ENCODE results near the gene CCNJL.
A peak's percentile ranks its signal among the peaks of the same experiment; 100 is the strongest.

The CCNJL gene

DNA sequence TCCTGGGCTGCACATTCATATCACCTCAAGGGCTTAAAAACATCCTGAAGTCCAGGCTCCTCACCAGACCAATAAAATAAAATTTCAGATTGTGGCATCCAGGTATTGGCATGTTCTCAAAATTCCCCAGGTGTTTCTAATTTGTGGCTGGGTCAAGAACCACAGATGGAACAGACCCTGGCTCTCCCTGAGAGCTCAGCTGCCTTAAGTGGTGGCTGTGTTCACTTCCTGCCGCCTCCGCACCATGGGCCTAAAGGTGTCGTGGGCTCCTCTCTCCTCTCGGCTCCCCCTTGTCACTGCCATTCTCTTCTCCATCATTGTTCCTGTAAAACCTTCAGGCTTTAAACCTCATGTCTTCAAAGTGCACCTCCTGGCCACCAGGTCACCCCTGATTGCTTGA is 17.8 kb upstream of the CCNJL start:
- peaks cover under 1 to 4% of the 10 kb centered on the region in 2 experiments for H3K4me1 ChIP-seq (ENCODE audit: control insufficient read depth in 1 of 2, insufficient read depth in 1 of 2, low read depth in 1 of 2, low read length in 1 of 2)
- peaks cover 16% of the 10 kb centered on the region for H3K27me3 ChIP-seq
- TF ChIP-seq, protein P1, sequence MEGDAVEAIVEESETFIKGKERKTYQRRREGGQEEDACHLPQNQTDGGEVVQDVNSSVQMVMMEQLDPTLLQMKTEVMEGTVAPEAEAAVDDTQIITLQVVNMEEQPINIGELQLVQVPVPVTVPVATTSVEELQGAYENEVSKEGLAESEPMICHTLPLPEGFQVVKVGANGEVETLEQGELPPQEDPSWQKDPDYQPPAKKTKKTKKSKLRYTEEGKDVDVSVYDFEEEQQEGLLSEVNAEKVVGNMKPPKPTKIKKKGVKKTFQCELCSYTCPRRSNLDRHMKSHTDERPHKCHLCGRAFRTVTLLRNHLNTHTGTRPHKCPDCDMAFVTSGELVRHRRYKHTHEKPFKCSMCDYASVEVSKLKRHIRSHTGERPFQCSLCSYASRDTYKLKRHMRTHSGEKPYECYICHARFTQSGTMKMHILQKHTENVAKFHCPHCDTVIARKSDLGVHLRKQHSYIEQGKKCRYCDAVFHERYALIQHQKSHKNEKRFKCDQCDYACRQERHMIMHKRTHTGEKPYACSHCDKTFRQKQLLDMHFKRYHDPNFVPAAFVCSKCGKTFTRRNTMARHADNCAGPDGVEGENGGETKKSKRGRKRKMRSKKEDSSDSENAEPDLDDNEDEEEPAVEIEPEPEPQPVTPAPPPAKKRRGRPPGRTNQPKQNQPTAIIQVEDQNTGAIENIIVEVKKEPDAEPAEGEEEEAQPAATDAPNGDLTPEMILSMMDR (IDR thresholded peaks at IDR 0.05), result no peak
- no peaks in the 10 kb centered on the region for H3K9me3 ChIP-seq
- no peaks in the 10 kb centered on the region for H3K36me3 ChIP-seq
- no peak overlapping the region for H3K4me3 ChIP-seq (ENCODE audit: low read depth in 1 of 2, low read length in 1 of 2)
- no peak overlapping the region for H3K27ac ChIP-seq

DNA sequence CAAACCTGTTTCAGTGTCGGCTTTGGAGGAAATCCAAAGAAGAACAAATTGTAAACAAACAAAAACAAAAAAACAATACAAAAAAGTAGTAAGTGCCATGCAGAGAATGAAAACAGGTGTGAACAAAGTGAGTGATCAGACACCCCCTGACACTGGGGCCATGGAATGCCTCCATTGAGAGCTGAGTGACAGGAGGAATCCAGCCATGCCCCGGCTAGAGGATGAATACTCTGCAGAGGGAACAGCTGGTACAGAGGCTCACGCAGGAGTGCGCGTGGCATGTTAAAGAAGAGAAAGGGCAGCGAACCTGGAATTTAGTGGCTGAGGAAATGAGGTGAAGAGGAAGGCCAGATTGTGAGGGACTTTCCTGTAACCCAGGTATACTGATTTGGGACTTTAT is 15.5 kb upstream of the CCNJL start:
- peaks cover 7 to 8% of the 10 kb centered on the region in 2 experiments for H3K4me1 ChIP-seq (ENCODE audit: control insufficient read depth in 1 of 2, insufficient read depth in 1 of 2, low read depth in 1 of 2, low read length in 1 of 2)
- no peak overlapping the region for H3K4me3 ChIP-seq (ENCODE audit: low read depth in 1 of 2, low read length in 1 of 2)
- TF ChIP-seq, protein P1 (IDR thresholded peaks at IDR 0.05), result no peak

DNA sequence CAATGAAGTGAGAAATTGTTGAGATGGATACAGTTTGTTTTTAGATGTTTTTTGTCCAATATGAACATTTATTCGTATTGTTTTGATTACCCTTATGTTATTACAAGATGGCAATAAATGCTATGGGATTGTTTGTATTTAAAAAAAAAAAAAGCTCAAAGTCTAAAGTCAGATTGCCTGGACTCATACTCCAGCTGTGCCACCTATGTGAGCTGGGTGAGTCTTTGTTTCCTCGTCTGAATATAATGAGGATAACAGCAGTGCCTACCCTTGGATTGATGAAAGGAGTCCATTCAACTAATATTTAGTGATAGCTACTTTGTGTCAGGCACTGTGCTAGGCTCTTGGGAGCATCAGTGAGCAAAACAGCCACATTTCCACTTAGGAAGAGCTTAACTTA is 14.6 kb upstream of the CCNJL start:
- Histone ChIP-seq H3K4me3 (ENCODE audit: low read depth in 1 of 2, low read length in 1 of 2) (no peak overlapping the region), H3K4me1 (ENCODE audit: control insufficient read depth in 1 of 2, insufficient read depth in 1 of 2, low read depth in 1 of 2, low read length in 1 of 2) (peaks cover 7 to 8% of the 10 kb centered on the region in 2 experiments), H3K27me3 (peaks cover 5% of the 10 kb centered on the region), H3K27ac (no peak overlapping the region), H3K36me3 (no peaks in the 10 kb centered on the region), H3K9me3 (no peaks in the 10 kb centered on the region)
- TF ChIP-seq, protein P1 (IDR thresholded peaks at IDR 0.05), result no peak

More for the DNA sequence above, 15.5 kb upstream of the CCNJL start:
- Histone ChIP-seq H3K36me3 (no peaks in the 10 kb centered on the region), H3K27ac (no peak overlapping the region), H3K27me3 (peaks cover 5% of the 10 kb centered on the region), H3K9me3 (no peaks in the 10 kb centered on the region)

DNA sequence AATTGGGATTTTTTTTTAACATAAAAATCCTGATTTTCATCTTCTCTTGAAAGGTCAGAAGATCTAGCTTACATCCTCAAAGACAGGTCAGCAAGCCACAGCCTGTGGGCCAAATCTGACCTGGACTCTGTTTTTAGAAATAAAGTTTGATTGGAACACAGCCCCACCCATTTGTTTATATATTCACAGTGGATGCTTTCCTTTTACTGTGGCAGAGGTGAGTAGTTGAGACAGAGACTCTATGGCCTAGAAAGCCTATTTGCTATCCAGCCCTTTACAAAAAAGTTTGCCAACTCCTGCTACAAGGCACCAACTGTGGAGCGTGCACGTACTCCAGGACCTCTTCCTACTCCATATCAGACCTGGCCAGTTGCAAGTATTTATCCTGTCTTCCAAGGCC is 13.4 kb upstream of the CCNJL start:
- H3K9me3 ChIP-seq, result no peaks in the 10 kb centered on the region
- peaks cover 5% of the 10 kb centered on the region for H3K27me3 ChIP-seq
- H3K4me3 ChIP-seq (ENCODE audit: low read depth in 1 of 2, low read length in 1 of 2), result no peak overlapping the region
- H3K27ac ChIP-seq, result no peak overlapping the region
- no peaks in the 10 kb centered on the region for H3K36me3 ChIP-seq
- TF ChIP-seq, protein P1 (IDR thresholded peaks at IDR 0.05), result no peak
- peaks cover 13 to 17% of the 10 kb centered on the region in 2 experiments for H3K4me1 ChIP-seq (ENCODE audit: control insufficient read depth in 1 of 2, insufficient read depth in 1 of 2, low read depth in 1 of 2, low read length in 1 of 2)

DNA sequence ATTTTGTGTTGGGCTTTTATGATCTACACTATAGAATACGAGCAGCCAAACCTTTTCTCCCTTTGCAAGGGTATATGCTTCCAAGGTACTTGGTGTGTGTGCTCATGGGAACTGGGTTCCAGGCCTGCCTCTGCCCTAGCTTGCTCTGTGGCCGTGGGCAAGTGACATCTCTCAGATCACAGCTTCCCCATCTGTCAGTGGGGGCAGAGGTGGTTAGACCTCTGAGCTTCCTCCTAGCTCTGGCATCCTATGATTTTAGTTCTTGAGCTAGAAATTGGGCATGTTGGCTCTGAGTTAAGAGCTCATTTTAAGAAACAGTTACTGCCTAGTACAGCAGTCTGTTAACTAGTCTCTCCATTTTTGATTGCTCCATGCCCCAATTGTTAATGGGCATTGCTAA is 12.5 kb upstream of the CCNJL start:
- H3K27me3 ChIP-seq, result peaks cover 5% of the 10 kb centered on the region
- peaks cover 20 to 25% of the 10 kb centered on the region in 2 experiments for H3K4me1 ChIP-seq (ENCODE audit: control insufficient read depth in 1 of 2, insufficient read depth in 1 of 2, low read depth in 1 of 2, low read length in 1 of 2)
- H3K27ac ChIP-seq, result peak overlapping the region; percentile 43
- no peak overlapping the region for H3K4me3 ChIP-seq (ENCODE audit: low read depth in 1 of 2, low read length in 1 of 2)
- no peaks in the 10 kb centered on the region for H3K9me3 ChIP-seq
- TF ChIP-seq, protein P1 (IDR thresholded peaks at IDR 0.05), result no peak
- H3K36me3 ChIP-seq, result no peaks in the 10 kb centered on the region

DNA sequence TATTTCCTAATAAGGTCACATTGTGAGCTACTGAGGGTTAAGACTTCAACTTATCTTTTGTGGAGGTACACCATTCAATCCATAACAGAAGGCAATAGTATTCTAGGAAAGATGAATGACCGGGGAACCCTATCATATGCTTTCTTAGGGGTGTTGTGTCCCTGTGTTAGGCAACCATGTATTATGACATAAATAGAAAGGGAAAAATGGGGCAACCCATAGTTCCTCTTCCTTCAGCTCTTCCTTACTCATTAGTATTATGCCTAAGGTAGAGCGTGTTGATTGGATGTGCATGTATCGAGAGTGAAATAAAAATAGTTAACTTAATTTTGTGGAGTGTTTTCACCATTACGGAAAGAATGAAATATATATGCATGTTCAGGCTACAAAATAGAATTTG is 6.0 kb upstream of the CCNJL start:
- Histone ChIP-seq H3K9me3 (no peaks in the 10 kb centered on the region), H3K27me3 (peaks cover 7% of the 10 kb centered on the region), H3K27ac (peak overlapping the region; percentile 84), H3K4me1 (ENCODE audit: control insufficient read depth in 1 of 2, insufficient read depth in 1 of 2, low read depth in 1 of 2, low read length in 1 of 2) (peaks cover 65 to 74% of the 10 kb centered on the region in 2 experiments), H3K36me3 (no peaks in the 10 kb centered on the region), H3K4me3 (ENCODE audit: low read depth in 1 of 2, low read length in 1 of 2) (peak overlapping the region; percentile 22 to 28)
- TF ChIP-seq, protein P1 (IDR thresholded peaks at IDR 0.05), result no peak

Data from neutrophil (primary cell).